B cell (primary cell): ENCODE data around the gene EPHA5. TPM values are rescaled to one million over a fixed set of nuclear protein-coding genes. Genes with fewer than 3 reads are reported as not detected.

ENCODE experiments used
- ATAC-seq: fragments of 200-7000 bp; cut with Tn5 transposase; one replicate; pipeline ENCODE4 v1.10.0; 2021; ENCODE audit warnings: low read depth, mild to moderate bottlenecking, moderate number of reproducible peaks, moderate library complexity
- CTCF ChIA-PET: fragments of 350-600 bp; sonication (Branson Sonifier 250); formaldehyde crosslinking; loops from one replicate; lab custom pipeline; 2021; ENCODE audit warnings: antibody characterized with exemption, inconsistent platforms; lab: Charles Lee
- POLR2A ChIA-PET: fragments of 350-600 bp; sonication (Branson Sonifier 250); formaldehyde crosslinking; loops from one replicate; lab custom pipeline; 2021; ENCODE audit warnings: antibody characterized with exemption; lab: Charles Lee
- DNase-seq: peaks from one replicate; pipeline ENCODE4 v3.0.0; 2013
- H2AFZ ChIP-seq: 2 replicates; pipeline ENCODE4 v1.6.1; 2012; ENCODE audit warnings: mild to moderate bottlenecking, low read depth, low read length; ENCODE audit not compliant: insufficient read depth, poor library complexity, severe bottlenecking
- H3K27ac ChIP-seq, 2 donors: 1 replicate in 1 of 2; 2 replicates in 1 of 2; pipeline ENCODE4 v1.5.1; 2012 to 2013; ENCODE audit warnings: low read length in 2 of 2, mild to moderate bottlenecking in 2 of 2, moderate library complexity in 1 of 2
- H3K27me3 ChIP-seq, 4 experiments: fragments of 200-600 bp in 1 of 4; sonication (generic) in 1 of 4; replicated peaks in 1 of 4; 1 replicate in 2 of 4; 2 replicates in 2 of 4; pipeline versions ENCODE4 v1.6.1 to v1.7.0; 2013 to 2016; ENCODE audit warnings: low read length in 3 of 4, mild to moderate bottlenecking in 2 of 4, mixed read lengths in 1 of 4, moderate library complexity in 1 of 4; ENCODE audit not compliant: insufficient read depth in 4 of 4, control insufficient read depth in 3 of 4; ENCODE audit errors: control extremely low read depth in 1 of 4
- H3K36me3 ChIP-seq, 2 experiments: replicated peaks in 1 of 2; 1 replicate in 1 of 2; 2 replicates in 1 of 2; pipeline versions ENCODE4 v1.6.1 to v1.7.1; 2013; ENCODE audit warnings: low read length in 1 of 2; ENCODE audit not compliant: insufficient read depth in 2 of 2, control insufficient read depth in 1 of 2; ENCODE audit errors: control extremely low read depth in 1 of 2, extremely low read depth in 1 of 2
- H3K4me1 ChIP-seq, 2 donors: fragments of 200-600 bp in 1 of 2; sonication (generic) in 1 of 2; 1 replicate in 1 of 2; 2 replicates in 1 of 2; pipeline versions ENCODE4 v1.5.1 to v1.6.1; 2013 to 2017; ENCODE audit warnings: low read length in 2 of 2; ENCODE audit not compliant: control insufficient read depth in 2 of 2, insufficient read depth in 2 of 2
- H3K4me2 ChIP-seq: replicated peaks from 2 replicates; pipeline ENCODE3; 2012; ENCODE audit warnings: mild to moderate bottlenecking, low read depth, low read length; ENCODE audit not compliant: poor library complexity, severe bottlenecking
- H3K4me3 ChIP-seq, 5 experiments: fragments of 200-600 bp in 1 of 5; sonication (generic) in 1 of 5; 1 replicate in 3 of 5; 2 replicates in 2 of 5; pipeline versions ENCODE4 v1.5.1 to v1.7.0; 2011 to 2016; ENCODE audit warnings: low read length in 4 of 5, mild to moderate bottlenecking in 4 of 5, low read depth in 2 of 5, control low read depth in 1 of 5, moderate library complexity in 1 of 5; ENCODE audit not compliant: insufficient read depth in 1 of 5; ENCODE audit errors: control extremely low read depth in 1 of 5, extremely low read depth in 1 of 5
- H3K79me2 ChIP-seq: fragments of 200-600 bp; sonication (generic); one replicate; pipeline ENCODE4 v1.6.0; 2016; ENCODE audit warnings: low read length; ENCODE audit not compliant: control insufficient read depth, insufficient read depth
- H3K9ac ChIP-seq: fragments of 200-600 bp; sonication (generic); 2 replicates; pipeline ENCODE4 v1.6.1; 2017; ENCODE audit warnings: mild to moderate bottlenecking, low read length, moderate library complexity
- H3K9me3 ChIP-seq, 3 donors: one replicate each; pipeline versions ENCODE4 v1.6.1 to v1.7.1; 2013; ENCODE audit warnings: low read length in 2 of 3; ENCODE audit not compliant: control insufficient read depth in 2 of 3, insufficient read depth in 1 of 3; ENCODE audit errors: control extremely low read depth in 1 of 3
- H4K20me1 ChIP-seq: 2 replicates; pipeline ENCODE4 v1.6.0; 2012; ENCODE audit warnings: mild to moderate bottlenecking, low read length; ENCODE audit not compliant: insufficient read depth, control insufficient read depth, poor library complexity, severe bottlenecking
- H3K27ac Mint-ChIP-seq: one replicate; pipeline ENCODE4 v1.8.0; 2021; ENCODE audit warnings: mixed read lengths
- H3K27me3 Mint-ChIP-seq: one replicate; pipeline ENCODE4 v1.8.0; 2021; ENCODE audit warnings: mixed read lengths
- H3K4me1 Mint-ChIP-seq: one replicate; pipeline ENCODE4 v1.8.0; 2021; ENCODE audit warnings: mixed read lengths
- H3K4me3 Mint-ChIP-seq: one replicate; pipeline ENCODE4 v1.8.0; 2021; ENCODE audit warnings: mixed read lengths
- H3K9me3 Mint-ChIP-seq: one replicate; pipeline ENCODE4 v1.8.0; 2022; ENCODE audit warnings: mixed read lengths; ENCODE audit not compliant: insufficient read depth
- EZH2 ChIP-seq: IDR thresholded peaks from 2 replicates; pipeline ENCODE4 v1.6.1; 2012; ENCODE audit warnings: borderline replicate concordance, low read depth, mild to moderate bottlenecking, moderate library complexity, low read length; ENCODE audit not compliant: insufficient read depth, poor library complexity, severe bottlenecking
- WGBS: methylation state at CpG from one replicate; pipeline ENCODE4 v1.1.5; 2013; ENCODE audit warnings: missing lambda C conversion rate; ENCODE audit not compliant: insufficient coverage; 5-methylcytosine and 5-hydroxymethylcytosine counted together
- intact Hi-C: fragments of 100-400 bp; cut with micrococcal nuclease; formaldehyde crosslinking; loops from one replicate; pipeline ENCODE4 v1.10.0; 2022
- polyA plus RNA-seq: library from polyadenylated mRNA; depleted of rRNA; stranded (reverse); fragments of >200 nt; gene quantifications from 2 replicates; pipeline ENCODE4 v1.2.3, GENCODE V29; 2012
- total RNA-seq, 2 donors: library from RNA; stranded (reverse); fragments of 120-200 nt in 1 of 2; gene quantifications; 1 replicate in 1 of 2; 2 replicates in 1 of 2; pipeline versions ENCODE4 v1.2.3 to v1.2.4, GENCODE V29; 2013 to 2022
- TF ChIP-seq, protein P1 (sequence below): fragments of 200-600 bp; IDR thresholded peaks from one replicate; pipeline ENCODE4 v1.8.0; 2022; ENCODE audit warnings: antibody characterized with exemption, mild to moderate bottlenecking

The EPHA5 gene
- total and polyA plus RNA-seq, 2 donors (not counting 1 experiment from before 2014, with no cell fraction given): not detected

DNA sequence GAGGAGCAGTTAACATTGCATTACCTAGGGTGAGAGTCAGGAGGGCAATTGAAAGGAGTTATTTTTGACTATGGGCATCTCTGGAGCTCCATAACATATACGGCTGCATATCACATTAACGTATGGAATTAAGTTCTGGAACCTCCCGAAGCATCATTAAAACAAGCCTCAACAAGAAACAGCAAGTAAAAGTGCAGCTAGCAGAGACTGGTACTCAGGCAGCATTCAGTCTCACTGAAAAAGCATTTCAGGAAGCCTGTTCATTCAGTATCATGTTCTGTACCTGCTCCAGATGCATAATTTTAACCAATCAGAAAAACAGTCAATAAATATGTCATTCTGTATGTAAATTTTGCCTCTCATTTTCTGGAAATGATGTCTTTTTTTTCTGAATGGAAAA is 299.6 kb downstream of the EPHA5 start:
- no peak overlapping the region for H3K4me3 ChIP-seq
- H3K27ac Mint-ChIP-seq: no peak overlapping the region
- no peaks in the 10 kb centered on the region for H4K20me1 ChIP-seq
- no peak overlapping the region for H3K4me3 Mint-ChIP-seq
- H3K9me3 Mint-ChIP-seq: peaks cover 2% of the 10 kb centered on the region
- no CpG with 5 or more reads among the region's 3 CpGs for WGBS
- ChIA-PET CTCF (no interaction called here), POLR2A (no interaction called here)
- no peak overlapping the region for H3K9ac ChIP-seq
- no peaks in the 10 kb centered on the region for H3K27me3 Mint-ChIP-seq
- no peaks in the 10 kb centered on the region for H3K27me3 ChIP-seq
- no peak overlapping the region for H3K27ac ChIP-seq
- H3K4me1 Mint-ChIP-seq: no peaks in the 10 kb centered on the region
- intact Hi-C loops: no loop called here
- no peak for DNase-seq
- H2AFZ ChIP-seq: no peak overlapping the region
- no peaks in the 10 kb centered on the region for H3K9me3 ChIP-seq
- no peaks in the 10 kb centered on the region for H3K4me1 ChIP-seq
- no peak for ATAC-seq
- no peaks in the 10 kb centered on the region for H3K36me3 ChIP-seq
- H3K79me2 ChIP-seq: no peaks in the 10 kb centered on the region
- H3K4me2 ChIP-seq: no peak overlapping the region
- TF ChIP-seq, protein P1, sequence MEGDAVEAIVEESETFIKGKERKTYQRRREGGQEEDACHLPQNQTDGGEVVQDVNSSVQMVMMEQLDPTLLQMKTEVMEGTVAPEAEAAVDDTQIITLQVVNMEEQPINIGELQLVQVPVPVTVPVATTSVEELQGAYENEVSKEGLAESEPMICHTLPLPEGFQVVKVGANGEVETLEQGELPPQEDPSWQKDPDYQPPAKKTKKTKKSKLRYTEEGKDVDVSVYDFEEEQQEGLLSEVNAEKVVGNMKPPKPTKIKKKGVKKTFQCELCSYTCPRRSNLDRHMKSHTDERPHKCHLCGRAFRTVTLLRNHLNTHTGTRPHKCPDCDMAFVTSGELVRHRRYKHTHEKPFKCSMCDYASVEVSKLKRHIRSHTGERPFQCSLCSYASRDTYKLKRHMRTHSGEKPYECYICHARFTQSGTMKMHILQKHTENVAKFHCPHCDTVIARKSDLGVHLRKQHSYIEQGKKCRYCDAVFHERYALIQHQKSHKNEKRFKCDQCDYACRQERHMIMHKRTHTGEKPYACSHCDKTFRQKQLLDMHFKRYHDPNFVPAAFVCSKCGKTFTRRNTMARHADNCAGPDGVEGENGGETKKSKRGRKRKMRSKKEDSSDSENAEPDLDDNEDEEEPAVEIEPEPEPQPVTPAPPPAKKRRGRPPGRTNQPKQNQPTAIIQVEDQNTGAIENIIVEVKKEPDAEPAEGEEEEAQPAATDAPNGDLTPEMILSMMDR: no peak
- no peak for TF ChIP-seq EZH2

DNA sequence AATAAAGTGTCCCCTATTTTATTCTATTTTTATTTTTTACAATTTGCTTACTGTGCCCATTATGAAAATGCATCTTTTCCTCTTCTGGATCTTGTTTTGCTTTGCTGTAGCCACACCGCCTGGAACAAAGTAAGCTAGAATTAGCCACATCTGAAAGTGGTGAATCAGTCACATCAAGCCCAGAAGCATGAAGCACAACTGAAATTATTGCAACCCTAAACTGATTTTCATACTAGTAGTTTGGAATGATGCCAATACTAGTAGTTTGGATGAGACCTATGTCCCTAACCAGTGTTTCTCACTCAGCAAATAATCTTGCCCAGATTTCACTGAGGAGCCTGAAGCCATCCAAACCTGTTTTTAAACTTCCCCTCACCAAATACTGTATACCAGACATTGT is 303.0 kb downstream of the EPHA5 start:
- Histone ChIP-seq H3K4me2 (no peak overlapping the region), H3K27me3 (no peaks in the 10 kb centered on the region), H3K4me1 (no peaks in the 10 kb centered on the region), H3K36me3 (no peaks in the 10 kb centered on the region), H3K4me3 (no peak overlapping the region), H4K20me1 (no peaks in the 10 kb centered on the region), H3K79me2 (no peaks in the 10 kb centered on the region), H2AFZ (no peak overlapping the region), H3K27ac (no peak overlapping the region), H3K9me3 (no peaks in the 10 kb centered on the region), H3K9ac (no peak overlapping the region)
- H3K27me3 Mint-ChIP-seq: no peaks in the 10 kb centered on the region
- ChIA-PET POLR2A (no interaction called here), CTCF (no interaction called here)
- DNase-seq (no peak), ATAC-seq (no peak)
- H3K27ac Mint-ChIP-seq: no peak overlapping the region
- intact Hi-C loops: no loop called here
- TF ChIP-seq EZH2: no peak
- TF ChIP-seq, protein P1: no peak
- peaks cover 2% of the 10 kb centered on the region for H3K9me3 Mint-ChIP-seq
- H3K4me1 Mint-ChIP-seq: no peaks in the 10 kb centered on the region
- H3K4me3 Mint-ChIP-seq: no peak overlapping the region
- 100% methylated on average over 1 of the region's 1 CpG for WGBS
